Loucy (cell line): ENCODE data around the gene POLQ.

Experiments
- EZH2phosphoT487 ChIP-seq: fragments of 200-600 bp; IDR thresholded peaks from 2 replicates; pipeline ENCODE4 v1.6.1; 2018; ENCODE audit warnings: antibody characterized with exemption, mild to moderate bottlenecking, moderate library complexity, borderline replicate concordance
- TF ChIP-seq, protein P1 (sequence below): fragments of 200-600 bp; sonication (generic); conservative IDR thresholded peaks from 2 replicates; pipeline ENCODE4 v1.5.1; 2014; ENCODE audit warnings: mild to moderate bottlenecking, antibody characterized with exemption, low read length

- TF ChIP-seq, protein P1, sequence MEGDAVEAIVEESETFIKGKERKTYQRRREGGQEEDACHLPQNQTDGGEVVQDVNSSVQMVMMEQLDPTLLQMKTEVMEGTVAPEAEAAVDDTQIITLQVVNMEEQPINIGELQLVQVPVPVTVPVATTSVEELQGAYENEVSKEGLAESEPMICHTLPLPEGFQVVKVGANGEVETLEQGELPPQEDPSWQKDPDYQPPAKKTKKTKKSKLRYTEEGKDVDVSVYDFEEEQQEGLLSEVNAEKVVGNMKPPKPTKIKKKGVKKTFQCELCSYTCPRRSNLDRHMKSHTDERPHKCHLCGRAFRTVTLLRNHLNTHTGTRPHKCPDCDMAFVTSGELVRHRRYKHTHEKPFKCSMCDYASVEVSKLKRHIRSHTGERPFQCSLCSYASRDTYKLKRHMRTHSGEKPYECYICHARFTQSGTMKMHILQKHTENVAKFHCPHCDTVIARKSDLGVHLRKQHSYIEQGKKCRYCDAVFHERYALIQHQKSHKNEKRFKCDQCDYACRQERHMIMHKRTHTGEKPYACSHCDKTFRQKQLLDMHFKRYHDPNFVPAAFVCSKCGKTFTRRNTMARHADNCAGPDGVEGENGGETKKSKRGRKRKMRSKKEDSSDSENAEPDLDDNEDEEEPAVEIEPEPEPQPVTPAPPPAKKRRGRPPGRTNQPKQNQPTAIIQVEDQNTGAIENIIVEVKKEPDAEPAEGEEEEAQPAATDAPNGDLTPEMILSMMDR, result no peak
- TF ChIP-seq EZH2phosphoT487, result no peak
Observed at GRCh38 chr3:121496786-121497185, 49.0 kb downstream of the POLQ start.
